H9 (cell line): ENCODE data around the gene TLX2. TPM values are rescaled to one million over a fixed set of nuclear protein-coding genes. Genes with fewer than 3 reads are reported as not detected.

Experiments
- DNase-seq: peaks from one replicate; pipeline ENCODE4 v3.0.0-alpha.2; 2017
- H2AFZ ChIP-seq: one replicate; pipeline ENCODE4 v1.6.1; 2013; ENCODE audit warnings: mild to moderate bottlenecking, low read length, control low read depth, moderate library complexity
- H2AK5ac ChIP-seq: 2 replicates; pipeline ENCODE4 v1.6.1; 2013; ENCODE audit warnings: low read length, control low read depth, mixed read lengths; ENCODE audit not compliant: insufficient read length
- H2BK120ac ChIP-seq: one replicate; pipeline ENCODE4 v1.6.1; 2013; ENCODE audit warnings: low read depth, mild to moderate bottlenecking, low read length, control low read depth, inconsistent platforms; ENCODE audit not compliant: poor library complexity, severe bottlenecking
- H2BK12ac ChIP-seq: 2 replicates; pipeline ENCODE4 v1.6.1; 2013; ENCODE audit warnings: low read length, control low read depth, mixed read lengths, low read depth; ENCODE audit not compliant: insufficient read length
- H2BK15ac ChIP-seq: 2 replicates; pipeline ENCODE4 v1.6.1; 2013; ENCODE audit warnings: low read depth, low read length, control low read depth
- H2BK20ac ChIP-seq: one replicate; pipeline ENCODE4 v1.6.1; 2013; ENCODE audit warnings: low read depth, mild to moderate bottlenecking, low read length, control low read depth, inconsistent platforms; ENCODE audit not compliant: poor library complexity, severe bottlenecking
- H2BK5ac ChIP-seq: 2 replicates; pipeline ENCODE4 v1.6.1; 2013; ENCODE audit warnings: low read length, control low read depth, mixed read lengths; ENCODE audit not compliant: insufficient read length
- H3K14ac ChIP-seq: 2 replicates; pipeline ENCODE4 v1.6.1; 2013; ENCODE audit warnings: low read length, control low read depth; ENCODE audit not compliant: insufficient read depth
- H3K18ac ChIP-seq: 2 replicates; pipeline ENCODE4 v1.6.1; 2013; ENCODE audit warnings: low read depth, mild to moderate bottlenecking, mixed read lengths, low read length, control low read depth; ENCODE audit not compliant: insufficient read length
- H3K23ac ChIP-seq: 2 replicates; pipeline ENCODE4 v1.6.1; 2013; ENCODE audit warnings: low read length, control low read depth, mixed read lengths, low read depth; ENCODE audit not compliant: insufficient read length
- H3K23me2 ChIP-seq: 2 replicates; pipeline ENCODE4 v1.6.1; 2013; ENCODE audit warnings: low read depth, mild to moderate bottlenecking, mixed read lengths, low read length, control low read depth; ENCODE audit not compliant: insufficient read length, poor library complexity, severe bottlenecking
- H3K27ac ChIP-seq: 2 replicates; pipeline ENCODE4 v1.5.1; 2013; ENCODE audit warnings: low read length, control low read depth, mixed read lengths, low read depth; ENCODE audit not compliant: insufficient read length
- H3K27me3 ChIP-seq: 2 replicates; pipeline ENCODE4 v1.6.1; 2013; ENCODE audit warnings: low read length, control low read depth, inconsistent platforms; ENCODE audit not compliant: insufficient read depth
- H3K4ac ChIP-seq: 2 replicates; pipeline ENCODE4 v1.6.1; 2013; ENCODE audit warnings: low read depth, mild to moderate bottlenecking, control low read depth, inconsistent platforms, low read length, moderate library complexity
- H3K4me1 ChIP-seq: 2 replicates; pipeline ENCODE4 v1.6.1; 2013; ENCODE audit warnings: low read length, control low read depth, inconsistent platforms; ENCODE audit not compliant: insufficient read depth
- H3K4me2 ChIP-seq: 2 replicates; pipeline ENCODE4 v1.6.1; 2013; ENCODE audit warnings: low read length, control low read depth, mixed read lengths; ENCODE audit not compliant: insufficient read length, insufficient read depth
- H3K56ac ChIP-seq: 2 replicates; pipeline ENCODE4 v1.6.1; 2013; ENCODE audit warnings: low read depth, mild to moderate bottlenecking, mixed read lengths, low read length, control low read depth; ENCODE audit not compliant: insufficient read length
- H3K79me1 ChIP-seq: 2 replicates; pipeline ENCODE4 v1.6.1; 2013; ENCODE audit warnings: low read depth, mild to moderate bottlenecking, moderate library complexity, low read length, control low read depth, inconsistent platforms; ENCODE audit not compliant: insufficient read depth, poor library complexity, severe bottlenecking
- H3K79me2 ChIP-seq: 2 replicates; pipeline ENCODE4 v1.6.1; 2013; ENCODE audit warnings: low read length, control low read depth, inconsistent platforms; ENCODE audit not compliant: insufficient read depth
- H3K9ac ChIP-seq: 2 replicates; pipeline ENCODE4 v1.6.1; 2013; ENCODE audit warnings: low read length, control low read depth, mixed read lengths; ENCODE audit not compliant: insufficient read length; ENCODE audit errors: extremely low read depth
- H3K9me3 ChIP-seq: one replicate; pipeline ENCODE4 v1.6.1; 2013; ENCODE audit warnings: low read depth, low read length, inconsistent platforms; ENCODE audit not compliant: control insufficient read depth
- H3T11ph ChIP-seq: one replicate; pipeline ENCODE4 v1.6.1; 2013; ENCODE audit warnings: mild to moderate bottlenecking, low read length, control low read depth, inconsistent platforms
- H4K20me1 ChIP-seq: one replicate; pipeline ENCODE4 v1.6.1; 2013; ENCODE audit not compliant: control insufficient read depth, insufficient read length, insufficient read depth
- H4K5ac ChIP-seq: 2 replicates; pipeline ENCODE4 v1.6.1; 2013; ENCODE audit warnings: low read depth, mild to moderate bottlenecking, mixed read lengths, low read length, control low read depth; ENCODE audit not compliant: insufficient read length
- H4K8ac ChIP-seq: replicated peaks from 2 replicates; pipeline ENCODE4 v1.6.1; 2013; ENCODE audit warnings: low read length, control low read depth, mixed read lengths, low read depth; ENCODE audit not compliant: insufficient read length
- H4K91ac ChIP-seq: 2 replicates; pipeline ENCODE4 v1.6.1; 2013; ENCODE audit warnings: low read depth, mild to moderate bottlenecking, moderate library complexity, mixed read lengths, low read length, control low read depth; ENCODE audit not compliant: insufficient read length
- H3K27ac Mint-ChIP-seq, 3 experiments: 2 replicates in 2 of 3; 3 replicates in 1 of 3; pipeline ENCODE4 v1.8.0; 2020 to 2021; ENCODE audit warnings: mixed read lengths in 3 of 3, mild to moderate bottlenecking in 1 of 3, moderate library complexity in 1 of 3
- H3K27me3 Mint-ChIP-seq: 2 replicates; pipeline ENCODE4 v1.8.0; 2021; ENCODE audit warnings: low read depth, mild to moderate bottlenecking, moderate library complexity, mixed read lengths
- H3K36me3 Mint-ChIP-seq, 3 experiments: 2 replicates in 2 of 3; 3 replicates in 1 of 3; pipeline ENCODE4 v1.8.0; 2020 to 2021; ENCODE audit warnings: low read depth in 3 of 3, mixed read lengths in 3 of 3; ENCODE audit not compliant: insufficient read depth in 1 of 3
- H3K4me1 Mint-ChIP-seq, 2 experiments: 2 replicates each; pipeline ENCODE4 v1.8.0; 2020; ENCODE audit warnings: mixed read lengths in 2 of 2
- H3K4me3 Mint-ChIP-seq, 2 experiments: 2 replicates in 1 of 2; 3 replicates in 1 of 2; pipeline ENCODE4 v1.8.0; 2020 to 2021; ENCODE audit warnings: mild to moderate bottlenecking in 2 of 2, mixed read lengths in 2 of 2, moderate library complexity in 1 of 2
- H3K9me3 Mint-ChIP-seq, 2 experiments: 2 replicates in 1 of 2; 3 replicates in 1 of 2; pipeline ENCODE4 v1.8.0; 2020; ENCODE audit warnings: mild to moderate bottlenecking in 2 of 2, mixed read lengths in 2 of 2, moderate library complexity in 1 of 2
- WGBS: extraction: QIAGEN DNeasy Blood & Tissue Kit; methylation state at CpG from one replicate; pipeline ENCODE4 v1.1.7; 2013; ENCODE audit warnings: missing lambda C conversion rate, low lambda C conversion rate, mixed read lengths; ENCODE audit not compliant: insufficient read length; ENCODE audit errors: extremely low coverage; 5-methylcytosine and 5-hydroxymethylcytosine counted together
- total RNA-seq: library from RNA; stranded (reverse); gene quantifications from 2 replicates; pipeline ENCODE4 v1.2.1, GENCODE V29; 2021
- TF ChIP-seq, protein P1 (sequence below): fragments of 200-600 bp; sonication (generic); conservative IDR thresholded peaks from 3 replicates; pipeline ENCODE4 v1.8.0; 2021; ENCODE audit warnings: antibody characterized with exemption, mild to moderate bottlenecking

Gene TLX2
- total RNA-seq, 1 experiment from 2014 or later, result 0.20 TPM

DNA sequence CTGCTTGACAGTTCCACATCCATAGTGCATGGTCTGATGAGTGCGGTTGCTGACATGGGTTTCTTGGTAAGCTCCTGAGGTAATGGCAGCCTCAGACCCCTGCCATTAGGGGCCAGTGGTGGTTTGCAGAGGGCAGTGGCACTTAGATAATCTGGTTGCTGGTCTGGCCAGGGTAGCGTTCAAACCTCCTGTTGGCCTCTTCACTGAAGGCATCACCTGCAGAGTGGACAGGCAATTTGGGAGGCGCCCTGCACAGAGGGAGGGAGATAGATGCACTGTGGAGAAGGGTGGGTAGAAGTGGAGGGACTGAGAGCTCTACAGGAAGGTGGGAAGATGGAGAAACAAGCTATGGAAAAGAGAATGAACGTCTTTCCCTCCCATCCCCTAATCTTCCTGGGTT lies 19.2 kb downstream of the TLX2 start:
- Histone ChIP-seq H3K4me2 (no peak overlapping the region), H3K23ac (no peak overlapping the region), H3K27ac (no peak overlapping the region), H4K5ac (no peak overlapping the region), H4K8ac (no peak overlapping the region), H3K9ac (no peak overlapping the region), H2BK12ac (no peak overlapping the region), H2AK5ac (no peak overlapping the region), H3K27me3 (no peaks in the 10 kb centered on the region), H2BK5ac (no peak overlapping the region), H4K91ac (no peak overlapping the region), H3K4me1 (peaks cover under 1% of the 10 kb centered on the region; the same call in 1 of the 2 replicates), H2BK120ac (no peak overlapping the region), H3K79me1 (peaks cover under 1% of the 10 kb centered on the region), H3K14ac (no peak overlapping the region), H3K23me2 (peaks cover 15% of the 10 kb centered on the region), H2AFZ (no peak overlapping the region), H3K56ac (no peak overlapping the region), H3K79me2 (peaks cover under 1% of the 10 kb centered on the region; the same call in 1 of the 2 replicates), H3K9me3 (no peaks in the 10 kb centered on the region), H2BK15ac (no peak overlapping the region), H3K4ac (no peak overlapping the region), H2BK20ac (no peak overlapping the region), H3T11ph (no peak overlapping the region), H3K18ac (no peak overlapping the region), H4K20me1 (no peaks in the 10 kb centered on the region)
- peaks cover 4 to 39% (median 24%) of the 10 kb centered on the region in 3 experiments; a peak in 6 of 7 replicates for H3K36me3 Mint-ChIP-seq
- DNase-seq, result no peak
- WGBS, result no CpG with 5 or more reads among the region's 4 CpGs
- H3K4me1 Mint-ChIP-seq, result peaks cover 9 to 12% of the 10 kb centered on the region in 2 experiments
- H3K4me3 Mint-ChIP-seq, result no peak overlapping the region
- TF ChIP-seq, protein P1, sequence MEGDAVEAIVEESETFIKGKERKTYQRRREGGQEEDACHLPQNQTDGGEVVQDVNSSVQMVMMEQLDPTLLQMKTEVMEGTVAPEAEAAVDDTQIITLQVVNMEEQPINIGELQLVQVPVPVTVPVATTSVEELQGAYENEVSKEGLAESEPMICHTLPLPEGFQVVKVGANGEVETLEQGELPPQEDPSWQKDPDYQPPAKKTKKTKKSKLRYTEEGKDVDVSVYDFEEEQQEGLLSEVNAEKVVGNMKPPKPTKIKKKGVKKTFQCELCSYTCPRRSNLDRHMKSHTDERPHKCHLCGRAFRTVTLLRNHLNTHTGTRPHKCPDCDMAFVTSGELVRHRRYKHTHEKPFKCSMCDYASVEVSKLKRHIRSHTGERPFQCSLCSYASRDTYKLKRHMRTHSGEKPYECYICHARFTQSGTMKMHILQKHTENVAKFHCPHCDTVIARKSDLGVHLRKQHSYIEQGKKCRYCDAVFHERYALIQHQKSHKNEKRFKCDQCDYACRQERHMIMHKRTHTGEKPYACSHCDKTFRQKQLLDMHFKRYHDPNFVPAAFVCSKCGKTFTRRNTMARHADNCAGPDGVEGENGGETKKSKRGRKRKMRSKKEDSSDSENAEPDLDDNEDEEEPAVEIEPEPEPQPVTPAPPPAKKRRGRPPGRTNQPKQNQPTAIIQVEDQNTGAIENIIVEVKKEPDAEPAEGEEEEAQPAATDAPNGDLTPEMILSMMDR, result no peak
- no peak overlapping the region for H3K27ac Mint-ChIP-seq
- H3K27me3 Mint-ChIP-seq, result peaks cover 2% of the 10 kb centered on the region; the same call in 1 of the 2 replicates
- no peaks in the 10 kb centered on the region; a peak in 1 of 5 replicates for H3K9me3 Mint-ChIP-seq
